Measurements from ENCODE around the gene MINDY4. TPM values are rescaled to one million over a fixed set of nuclear protein-coding genes. Genes with fewer than 3 reads are reported as not detected.

Gene MINDY4
- total and polyA plus RNA-seq, 2 of the 4 experiments (the other 2 are of a cell fraction) = 1.8 to 3.6 TPM

DNA sequence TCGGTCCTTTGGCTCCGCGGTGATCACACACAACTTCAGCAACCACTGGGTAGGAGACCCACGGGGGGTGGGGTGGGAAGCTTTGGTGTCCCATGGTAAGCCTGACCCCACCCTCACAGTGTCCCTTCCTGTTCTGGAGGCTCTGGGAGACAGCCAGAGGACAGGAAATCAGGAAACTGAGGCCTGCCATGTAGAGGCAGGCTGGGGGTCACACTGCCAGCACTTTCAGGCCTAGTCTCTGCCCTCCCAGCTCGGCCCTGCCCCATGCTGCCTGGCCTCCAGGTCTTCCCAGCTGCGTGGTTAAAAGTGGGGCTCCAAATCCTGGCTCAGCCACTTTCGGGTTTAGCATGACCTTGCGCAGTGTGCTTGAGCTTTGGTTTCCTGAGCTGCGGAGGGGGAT, 151.4 kb downstream of the MINDY4 start:
- no peak overlapping the region for H3K4ac ChIP-seq (ENCODE audit: low read depth, low read length)
- in situ Hi-C loops (cut with MboI; ENCODE audit: low sequenced_read_pairs) (no loop called here), dilution Hi-C loops (cut with HindIII; ENCODE audit: low sequenced_read_pairs, unreplicated experiment) (no loop called here), intact Hi-C loops (cut with micrococcal nuclease) (no loop called here)
- H2BK120ac ChIP-seq (ENCODE audit: low read depth, low read length) = no peak overlapping the region
- H3K4me3 ChIP-seq (ENCODE audit: insufficient read depth, low read depth, low read length) = no peak overlapping the region
- no peaks in the 10 kb centered on the region for H4K20me1 ChIP-seq (ENCODE audit: insufficient read depth, low read length)
- no peak overlapping the region for H4K8ac ChIP-seq (ENCODE audit: low read depth in 2 of 2, low read length in 2 of 2)
- ChIA-PET POLR2A (ENCODE audit: unreplicated experiment) (no interaction called here), CTCF (interaction anchor here (0.7 to 1.4 kb wide), 2 partner anchors 16 to 17 kb away, joined by 3 to 4 read pairs; no protein-coding TSS in a partner anchor)
- H3K36me3 ChIP-seq (ENCODE audit: control insufficient read depth, insufficient read depth, low read length) = no peaks in the 10 kb centered on the region
- H2AK9ac ChIP-seq (replicated peaks; ENCODE audit: low read depth, low read length, poor library complexity) = peak overlapping the region; percentile 65
- WGBS, 2 experiments (ENCODE audit: extremely low coverage in 2 of 2, insufficient read length in 1 of 2) = 100% methylated on average over 1 of the region's 9 CpGs; no CpG with 5 or more reads in 1 of the 2 experiments
- H3K18ac ChIP-seq (ENCODE audit: low read depth, low read length) = no peak overlapping the region
- H3K9ac ChIP-seq (ENCODE audit: low read depth, low read length) = no peak overlapping the region
- no peak overlapping the region for H3K56ac ChIP-seq (ENCODE audit: extremely low read depth, insufficient read depth, low read length)
- TF ChIP-seq, protein P1, sequence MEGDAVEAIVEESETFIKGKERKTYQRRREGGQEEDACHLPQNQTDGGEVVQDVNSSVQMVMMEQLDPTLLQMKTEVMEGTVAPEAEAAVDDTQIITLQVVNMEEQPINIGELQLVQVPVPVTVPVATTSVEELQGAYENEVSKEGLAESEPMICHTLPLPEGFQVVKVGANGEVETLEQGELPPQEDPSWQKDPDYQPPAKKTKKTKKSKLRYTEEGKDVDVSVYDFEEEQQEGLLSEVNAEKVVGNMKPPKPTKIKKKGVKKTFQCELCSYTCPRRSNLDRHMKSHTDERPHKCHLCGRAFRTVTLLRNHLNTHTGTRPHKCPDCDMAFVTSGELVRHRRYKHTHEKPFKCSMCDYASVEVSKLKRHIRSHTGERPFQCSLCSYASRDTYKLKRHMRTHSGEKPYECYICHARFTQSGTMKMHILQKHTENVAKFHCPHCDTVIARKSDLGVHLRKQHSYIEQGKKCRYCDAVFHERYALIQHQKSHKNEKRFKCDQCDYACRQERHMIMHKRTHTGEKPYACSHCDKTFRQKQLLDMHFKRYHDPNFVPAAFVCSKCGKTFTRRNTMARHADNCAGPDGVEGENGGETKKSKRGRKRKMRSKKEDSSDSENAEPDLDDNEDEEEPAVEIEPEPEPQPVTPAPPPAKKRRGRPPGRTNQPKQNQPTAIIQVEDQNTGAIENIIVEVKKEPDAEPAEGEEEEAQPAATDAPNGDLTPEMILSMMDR (conservative IDR thresholded peaks at IDR 0.05; ENCODE audit: low read depth, low read length) = no peak
- TF ChIP-seq MXI1 (IDR thresholded peaks at IDR 0.05; ENCODE audit: borderline replicate concordance, low read depth, low read length) = no peak
- no peak for TF ChIP-seq MAZ (IDR thresholded peaks at IDR 0.05; ENCODE audit: borderline replicate concordance, low read depth, low read length)
- no peak for TF ChIP-seq CHD1 (IDR thresholded peaks at IDR 0.05; ENCODE audit: low read depth, low read length)
- no peak for TF ChIP-seq SMC3 (IDR thresholded peaks at IDR 0.05; ENCODE audit: low read depth, low read length)
- TF ChIP-seq FOS (IDR thresholded peaks at IDR 0.05; ENCODE audit: low read depth, low read length) = no peak
- TF ChIP-seq, protein P2, sequence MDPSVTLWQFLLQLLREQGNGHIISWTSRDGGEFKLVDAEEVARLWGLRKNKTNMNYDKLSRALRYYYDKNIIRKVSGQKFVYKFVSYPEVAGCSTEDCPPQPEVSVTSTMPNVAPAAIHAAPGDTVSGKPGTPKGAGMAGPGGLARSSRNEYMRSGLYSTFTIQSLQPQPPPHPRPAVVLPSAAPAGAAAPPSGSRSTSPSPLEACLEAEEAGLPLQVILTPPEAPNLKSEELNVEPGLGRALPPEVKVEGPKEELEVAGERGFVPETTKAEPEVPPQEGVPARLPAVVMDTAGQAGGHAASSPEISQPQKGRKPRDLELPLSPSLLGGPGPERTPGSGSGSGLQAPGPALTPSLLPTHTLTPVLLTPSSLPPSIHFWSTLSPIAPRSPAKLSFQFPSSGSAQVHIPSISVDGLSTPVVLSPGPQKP (IDR thresholded peaks at IDR 0.05; ENCODE audit: borderline replicate concordance, low read depth, low read length) = no peak
- TF ChIP-seq MAFK (IDR thresholded peaks at IDR 0.05; ENCODE audit: low read depth, low read length) = no peak
- TF ChIP-seq, protein P3, sequence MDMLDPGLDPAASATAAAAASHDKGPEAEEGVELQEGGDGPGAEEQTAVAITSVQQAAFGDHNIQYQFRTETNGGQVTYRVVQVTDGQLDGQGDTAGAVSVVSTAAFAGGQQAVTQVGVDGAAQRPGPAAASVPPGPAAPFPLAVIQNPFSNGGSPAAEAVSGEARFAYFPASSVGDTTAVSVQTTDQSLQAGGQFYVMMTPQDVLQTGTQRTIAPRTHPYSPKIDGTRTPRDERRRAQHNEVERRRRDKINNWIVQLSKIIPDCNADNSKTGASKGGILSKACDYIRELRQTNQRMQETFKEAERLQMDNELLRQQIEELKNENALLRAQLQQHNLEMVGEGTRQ (IDR thresholded peaks at IDR 0.05; ENCODE audit: low read depth, low read length) = no peak
- TF ChIP-seq NFE2L2 (IDR thresholded peaks at IDR 0.05; ENCODE audit: low read depth, low read length) = no peak
- no peak for TF ChIP-seq RAD21 (IDR thresholded peaks at IDR 0.05; ENCODE audit: low read length)
- TF ChIP-seq RFX5 (IDR thresholded peaks at IDR 0.05; ENCODE audit: low read depth, low read length) = no peak
- no peak overlapping the region for H3K23ac ChIP-seq (ENCODE audit: low read depth, low read length)
- ATAC-seq (ENCODE audit: low read depth) = no peak
- H2AK5ac ChIP-seq (ENCODE audit: low read depth, low read length) = no peak overlapping the region; the same call in 1 of the 2 replicates
- no peak overlapping the region for H2BK5ac ChIP-seq (ENCODE audit: low read depth, low read length, poor library complexity, severe bottlenecking)
- H3K27me3 ChIP-seq (ENCODE audit: control insufficient read depth, insufficient read depth, low read length) = no peaks in the 10 kb centered on the region
- H3K9me3 ChIP-seq (ENCODE audit: control insufficient read depth, insufficient read depth, low read length) = peaks cover 6% of the 10 kb centered on the region
- no peak overlapping the region for H2AFZ ChIP-seq (replicated peaks; ENCODE audit: low read length, poor library complexity)
- H3K27ac ChIP-seq (ENCODE audit: insufficient read depth, low read length) = no peak overlapping the region
- BruUV-seq (replicated peaks) = no TSS peak
- H4K5ac ChIP-seq (ENCODE audit: low read depth, low read length) = no peak overlapping the region
- H2BK15ac ChIP-seq (ENCODE audit: low read depth, low read length) = no peak overlapping the region
- H4K91ac ChIP-seq (ENCODE audit: insufficient read depth, low read depth, low read length) = no peak overlapping the region
- no peak for DNase-seq
- H3K14ac ChIP-seq (replicated peaks; ENCODE audit: low read depth, low read length) = no peak overlapping the region
- no peaks in the 10 kb centered on the region for H3K79me1 ChIP-seq (ENCODE audit: low read depth in 1 of 2, low read length in 2 of 2)
- no peak overlapping the region for H3K4me2 ChIP-seq (ENCODE audit: low read depth, low read length)
- H3K4me1 ChIP-seq (ENCODE audit: control insufficient read depth, insufficient read depth, low read length) = peaks cover 10% of the 10 kb centered on the region
- H3K9me1 ChIP-seq (ENCODE audit: insufficient read depth, low read length) = peaks cover 9% of the 10 kb centered on the region; the same call in 1 of the 2 replicates
- no peak overlapping the region for H2BK20ac ChIP-seq (ENCODE audit: low read depth, low read length)

All from IMR-90 (cell line).